Inferior parietal cortex (tissue), 1 donor: ENCODE data around the gene ZBTB8A.
A peak's percentile ranks its signal among the peaks of the same experiment; 100 is the strongest.
"Not testable (repeated sequence)": the region's sequence is repeated elsewhere in the genome, so short reads cannot be mapped to it uniquely, and the experiment has no call there.

Experiments
- DNase-seq: peaks from one replicate; pipeline ENCODE4 v3.0.0-alpha.2; 2016; ENCODE audit errors: extremely low spot score

The ZBTB8A gene

GRCh38 chr1:32536764-32537163, 2.5 kb upstream of the ZBTB8A start:
- no peak for DNase-seq

GRCh38 chr1:32539584-32540571, 651 bp downstream of the ZBTB8A start:
- peak; percentile 27 for DNase-seq

GRCh38 chr1:32540605-32541004, 1.4 kb downstream of the ZBTB8A start:
- no peak for DNase-seq

- no peak for DNase-seq
These were observed 1.9 kb downstream of the ZBTB8A start for GRCh38 chr1:32541064-32541566.

- no peak for DNase-seq
These were observed 7.4 kb downstream of the ZBTB8A start for GRCh38 chr1:32546611-32547010.

- no peak for DNase-seq
These were observed 10.4 kb downstream of the ZBTB8A start for GRCh38 chr1:32549616-32550015.

- no peak for DNase-seq
These were observed 15.1 kb downstream of the ZBTB8A start for GRCh38 chr1:32554288-32554687.

GRCh38 chr1:32557035-32557434, 17.8 kb downstream of the ZBTB8A start:
- not testable (repeated sequence) for DNase-seq

- no peak for DNase-seq
These were observed 18.6 kb downstream of the ZBTB8A start for GRCh38 chr1:32557812-32558211.

- no peak for DNase-seq
These were observed 29.7 kb downstream of the ZBTB8A start for GRCh38 chr1:32568929-32569328.

- no peak for DNase-seq
These were observed 41.3 kb downstream of the ZBTB8A start for GRCh38 chr1:32580348-32581017.

GRCh38 chr1:32592943-32593342, 53.7 kb downstream of the ZBTB8A start:
- DNase-seq = no peak

GRCh38 chr1:32600034-32600433, 60.8 kb downstream of the ZBTB8A start:
- no peak for DNase-seq

GRCh38 chr1:32605711-32606424, 66.6 kb downstream of the ZBTB8A start:
- no peak for DNase-seq

- DNase-seq = no peak
These were observed 67.5 kb downstream of the ZBTB8A start for GRCh38 chr1:32606565-32607371.

- DNase-seq = no peak
These were observed 70.0 kb downstream of the ZBTB8A start for GRCh38 chr1:32609180-32609579.

GRCh38 chr1:32611859-32612188, 72.6 kb downstream of the ZBTB8A start:
- no peak for DNase-seq

GRCh38 chr1:32612189-32612881, 73.1 kb downstream of the ZBTB8A start:
- peak; percentile 85 for DNase-seq

- DNase-seq = no peak
These were observed 74.2 kb downstream of the ZBTB8A start for GRCh38 chr1:32613472-32613871.

- no peak for DNase-seq
These were observed 79.5 kb downstream of the ZBTB8A start for GRCh38 chr1:32618673-32619221.
